Mesodermal cell (in vitro differentiated cells): ENCODE measurements around the gene CTIF.

ENCODE experiments used
- H3K27ac ChIP-seq: 2 replicates; pipeline ENCODE4 v1.7.0; 2013; ENCODE audit warnings: mild to moderate bottlenecking, low read depth, low read length, moderate library complexity; ENCODE audit not compliant: severe bottlenecking
- H3K36me3 ChIP-seq: 2 replicates; pipeline ENCODE4 v1.7.1; 2013; ENCODE audit warnings: mild to moderate bottlenecking, low read length, moderate library complexity; ENCODE audit not compliant: control insufficient read depth, insufficient read depth
- H3K4me1 ChIP-seq: one replicate; pipeline ENCODE4 v1.7.1; 2013; ENCODE audit warnings: mild to moderate bottlenecking, low read length; ENCODE audit not compliant: insufficient read depth, control insufficient read depth, poor library complexity, severe bottlenecking
- H3K4me3 ChIP-seq: 2 replicates; pipeline ENCODE4 v1.7.0; 2013; ENCODE audit warnings: low read length, control low read depth, mild to moderate bottlenecking; ENCODE audit not compliant: insufficient read depth, poor library complexity, severe bottlenecking; ENCODE audit errors: extremely low read depth
- H3K9me3 ChIP-seq: 2 replicates; pipeline ENCODE4 v1.7.1; 2013; ENCODE audit warnings: mild to moderate bottlenecking, low read length, moderate library complexity; ENCODE audit not compliant: control insufficient read depth
- WGBS, 2 experiments: methylation state at CpG; one replicate each; pipeline ENCODE4 v1.1.5; 2013; ENCODE audit warnings: missing lambda C conversion rate in 2 of 2; ENCODE audit not compliant: insufficient coverage in 2 of 2; 5-methylcytosine and 5-hydroxymethylcytosine counted together

The CTIF gene

DNA sequence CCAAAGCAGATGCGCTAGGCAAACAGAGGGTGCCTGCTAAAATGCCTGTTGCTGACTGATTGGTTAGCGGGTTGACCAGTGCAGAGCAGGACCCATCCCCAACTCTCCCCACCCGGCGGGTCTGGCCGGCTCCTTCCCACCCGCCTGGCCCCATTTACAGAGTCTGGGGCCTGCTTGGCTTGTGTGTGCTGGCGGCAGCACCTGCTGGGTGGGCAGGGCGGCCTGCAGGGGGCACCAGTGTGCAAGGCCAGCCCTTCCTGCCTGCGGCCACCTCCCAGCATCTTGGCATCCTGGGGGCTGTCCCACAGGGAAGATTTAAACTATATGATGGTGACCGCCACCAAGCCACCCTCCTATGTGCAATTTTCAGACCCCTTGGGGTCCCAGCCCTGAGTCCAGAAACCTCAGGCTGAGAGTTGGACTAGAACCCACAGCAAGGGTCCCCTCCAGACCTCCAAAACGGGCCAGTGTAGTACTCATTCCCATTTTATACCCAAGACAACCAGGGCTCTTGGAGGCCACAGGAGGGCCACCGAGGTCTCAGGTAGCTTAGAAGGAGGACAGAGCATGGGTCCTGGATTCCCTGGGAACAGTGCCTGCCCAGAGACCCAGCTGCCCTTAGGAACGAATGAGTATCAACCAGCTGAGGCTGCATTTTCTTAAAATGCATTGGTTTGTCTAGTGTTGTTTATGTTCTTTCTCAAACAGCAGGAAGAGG, 238.4 kb downstream of the CTIF start:
- Histone ChIP-seq H3K36me3 (peaks cover 10% of the 10 kb centered on the region), H3K4me1 (peaks cover 51% of the 10 kb centered on the region), H3K9me3 (peaks cover 5% of the 10 kb centered on the region), H3K4me3 (no peak overlapping the region), H3K27ac (peak overlapping the region; percentile 58)
- 39 to 44% methylated on average over 10 to 12 of the region's 13 CpGs for WGBS, 2 experiments

DNA sequence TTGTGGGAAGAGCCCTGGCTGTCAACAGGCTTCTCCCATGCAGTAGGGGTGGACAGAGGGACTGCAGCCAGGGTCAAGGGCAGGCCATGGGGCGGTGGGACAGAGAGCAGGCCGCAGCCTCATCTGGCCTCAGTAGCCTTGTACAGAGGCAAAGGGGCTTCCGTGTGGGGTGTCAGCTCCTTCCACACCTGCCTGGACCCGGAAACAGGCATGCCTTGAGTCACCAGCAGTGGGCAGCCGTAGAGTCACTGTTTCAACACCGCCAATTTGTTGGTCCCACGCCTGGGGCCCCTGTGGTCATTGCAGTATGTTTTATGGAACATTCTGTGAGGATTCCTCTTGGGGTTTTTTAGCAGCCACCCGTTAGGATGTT, 238.9 kb downstream of the CTIF start:
- Histone ChIP-seq H3K27ac (peak overlapping the region; percentile 30), H3K36me3 (peaks cover 6% of the 10 kb centered on the region), H3K4me1 (peaks cover 57% of the 10 kb centered on the region), H3K4me3 (no peak overlapping the region), H3K9me3 (peaks cover 2% of the 10 kb centered on the region)
- WGBS, 2 experiments = 91 to 93% methylated on average over 8 of the region's 8 CpGs

DNA sequence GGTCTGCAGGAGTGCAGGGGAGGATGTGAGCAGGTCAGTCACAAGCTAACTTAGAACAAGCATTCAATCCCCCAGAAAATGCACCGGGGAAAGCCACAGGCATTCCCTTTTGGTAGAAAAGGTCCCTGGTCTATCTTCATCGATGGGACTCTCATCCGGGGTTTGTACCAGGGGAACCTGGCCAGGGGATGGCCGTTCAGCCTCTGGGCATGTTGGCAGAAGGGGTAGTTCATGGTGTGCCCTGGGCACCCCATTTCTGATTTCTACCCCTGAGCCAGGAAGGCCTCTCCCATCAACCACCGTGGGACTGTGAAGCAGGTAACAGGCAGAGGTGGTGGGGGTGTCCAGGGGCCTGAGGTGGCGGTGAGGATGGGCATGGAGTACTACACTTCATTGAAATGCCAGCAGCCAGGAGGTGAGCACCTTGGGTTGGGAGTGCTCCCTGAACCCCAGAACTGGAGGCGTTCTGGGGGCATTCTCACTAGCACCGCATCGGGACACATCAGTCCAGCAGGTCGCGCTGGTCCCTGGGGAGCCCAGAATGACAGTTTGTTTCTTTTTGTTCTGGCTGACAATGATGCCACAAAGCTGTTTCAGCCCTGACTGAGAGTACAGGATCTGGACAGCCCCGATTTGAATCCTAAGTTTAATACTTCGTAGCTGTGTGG, 239.6 kb downstream of the CTIF start:
- H3K4me3 ChIP-seq = no peak overlapping the region
- WGBS, 2 experiments = 90 to 95% methylated on average over 8 to 12 of the region's 13 CpGs
- peaks cover 61% of the 10 kb centered on the region for H3K4me1 ChIP-seq
- no peaks in the 10 kb centered on the region for H3K9me3 ChIP-seq
- H3K36me3 ChIP-seq = peaks cover 5% of the 10 kb centered on the region
- H3K27ac ChIP-seq = no peak overlapping the region

DNA sequence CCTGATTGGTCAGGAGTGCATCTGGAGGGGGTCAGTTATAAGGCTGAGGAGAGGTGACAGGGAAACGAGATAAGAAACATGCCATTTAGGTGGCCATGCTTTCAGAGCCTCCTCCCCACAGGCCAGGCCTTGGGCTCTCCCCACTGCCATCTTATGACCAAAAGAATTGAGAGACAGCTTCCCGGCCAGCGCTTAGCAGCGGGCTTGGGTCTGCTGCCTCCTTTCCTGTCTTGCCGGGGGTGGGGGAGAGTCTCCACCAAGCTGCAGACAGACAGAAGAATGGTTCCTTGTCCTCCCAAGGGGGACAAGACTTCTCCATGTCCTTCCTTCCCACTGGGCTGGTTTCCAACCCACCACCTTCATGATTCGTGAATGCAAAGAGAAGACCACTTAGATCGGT, 240.6 kb downstream of the CTIF start:
- Histone ChIP-seq H3K9me3 (no peaks in the 10 kb centered on the region), H3K27ac (peak overlapping the region; percentile 88), H3K4me3 (no peak overlapping the region), H3K36me3 (peaks cover 8% of the 10 kb centered on the region), H3K4me1 (peaks cover 61% of the 10 kb centered on the region)
- WGBS, 2 experiments = 88 to 95% methylated on average over 4 to 6 of the region's 7 CpGs

DNA sequence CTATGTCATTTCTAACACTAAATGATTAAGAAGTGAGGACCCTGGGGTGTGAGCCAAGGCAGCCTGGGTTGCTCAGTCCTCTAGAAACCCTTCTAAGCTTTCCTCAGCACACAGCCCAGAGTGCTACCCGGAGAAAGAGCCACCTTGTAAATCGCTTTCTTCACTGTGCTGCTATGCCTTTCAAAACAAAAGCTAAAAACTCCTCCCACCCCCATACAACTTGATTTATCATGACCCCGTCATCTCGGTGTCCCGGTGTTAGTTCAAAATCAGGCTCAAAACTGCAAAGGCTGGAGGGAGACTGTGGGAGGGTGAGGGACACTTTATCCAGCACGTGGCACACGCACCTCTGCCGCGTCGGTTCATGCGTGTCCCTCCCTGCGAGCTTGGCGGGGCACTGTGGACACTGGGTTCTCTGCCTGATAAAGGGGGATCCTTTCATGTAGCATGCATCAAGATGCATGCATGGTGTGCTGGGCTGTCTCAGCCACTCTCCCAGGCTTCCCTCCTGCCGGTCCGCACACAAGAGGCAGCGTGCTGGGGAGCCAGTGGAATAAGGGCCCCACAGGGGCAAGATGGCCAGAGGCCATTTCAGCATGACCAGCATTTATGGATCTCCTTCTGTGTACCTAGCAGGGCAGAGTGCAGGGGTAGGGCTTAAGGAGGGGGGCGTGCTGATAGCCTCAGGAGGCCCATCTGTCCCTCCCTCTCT, 241.5 kb downstream of the CTIF start:
- peaks cover 57% of the 10 kb centered on the region for H3K4me1 ChIP-seq
- H3K9me3 ChIP-seq = no peaks in the 10 kb centered on the region
- peaks cover 13% of the 10 kb centered on the region for H3K36me3 ChIP-seq
- no peak overlapping the region for H3K4me3 ChIP-seq
- H3K27ac ChIP-seq = peak overlapping the region; percentile 88
- 82 to 84% methylated on average over 13 to 15 of the region's 17 CpGs for WGBS, 2 experiments

DNA sequence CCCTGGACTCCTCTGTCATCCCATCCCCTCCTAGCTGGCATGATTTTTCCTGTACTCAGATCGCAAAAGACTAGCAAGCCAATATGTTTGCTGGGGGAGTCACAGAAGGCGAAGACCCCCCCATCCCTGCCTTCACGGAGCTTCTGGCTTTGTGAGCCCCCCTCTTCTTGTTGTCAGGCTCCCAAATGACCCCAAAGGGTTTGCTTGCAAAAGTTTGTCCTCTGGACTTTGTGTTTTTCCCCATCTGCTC, 242.0 kb downstream of the CTIF start:
- H3K4me3 ChIP-seq = no peak overlapping the region
- 69 to 74% methylated on average over 3 of the region's 3 CpGs for WGBS, 2 experiments
- peak overlapping the region; percentile 88 for H3K27ac ChIP-seq
- no peaks in the 10 kb centered on the region for H3K9me3 ChIP-seq
- peaks cover 13% of the 10 kb centered on the region for H3K36me3 ChIP-seq
- H3K4me1 ChIP-seq = peaks cover 54% of the 10 kb centered on the region

DNA sequence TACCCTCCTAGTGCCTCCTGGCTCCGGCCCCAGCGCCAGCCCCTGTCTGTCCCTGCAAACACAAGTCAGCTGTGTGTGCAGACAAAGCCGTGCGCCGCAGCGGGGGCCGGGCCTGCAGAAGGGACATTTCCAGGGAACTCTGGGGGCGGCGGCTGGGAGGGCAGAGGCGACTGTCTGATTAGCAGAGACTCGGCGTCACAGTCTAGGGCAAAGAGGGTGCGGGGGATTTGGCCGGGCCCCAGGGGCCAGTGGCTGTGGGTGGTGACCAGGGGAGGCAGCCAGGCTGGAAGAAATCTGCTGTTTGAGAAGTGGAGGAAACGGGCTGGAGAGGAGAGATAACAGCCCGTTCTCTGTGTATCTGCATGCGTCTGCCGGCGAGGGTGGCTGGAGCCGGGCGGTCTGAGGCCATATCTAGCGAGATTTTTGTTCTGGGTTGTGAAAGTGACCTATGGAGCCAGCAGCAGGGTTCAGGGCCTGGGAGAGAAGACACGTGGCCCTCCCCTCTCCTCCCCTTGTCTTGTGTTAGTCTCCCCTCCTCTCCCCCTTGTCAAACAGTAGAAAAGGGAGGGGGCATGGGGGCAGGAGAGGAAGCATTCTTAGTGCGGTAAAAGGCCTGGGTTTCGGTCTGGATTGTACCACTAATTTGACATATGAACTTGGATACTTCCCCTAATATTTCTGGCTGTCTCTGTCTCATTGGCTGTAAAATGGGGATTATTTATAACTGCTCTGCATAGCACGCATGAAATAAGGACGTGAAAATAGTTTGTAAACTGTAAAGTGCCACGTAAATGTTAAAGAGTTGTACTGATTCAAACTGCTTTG, 242.5 kb downstream of the CTIF start:
- Histone ChIP-seq H3K9me3 (no peaks in the 10 kb centered on the region), H3K27ac (peak overlapping the region; percentile 88), H3K36me3 (peaks cover 18% of the 10 kb centered on the region), H3K4me1 (peaks cover 54% of the 10 kb centered on the region), H3K4me3 (no peak overlapping the region)
- 36 to 45% methylated on average over 16 to 24 of the region's 28 CpGs for WGBS, 2 experiments

DNA sequence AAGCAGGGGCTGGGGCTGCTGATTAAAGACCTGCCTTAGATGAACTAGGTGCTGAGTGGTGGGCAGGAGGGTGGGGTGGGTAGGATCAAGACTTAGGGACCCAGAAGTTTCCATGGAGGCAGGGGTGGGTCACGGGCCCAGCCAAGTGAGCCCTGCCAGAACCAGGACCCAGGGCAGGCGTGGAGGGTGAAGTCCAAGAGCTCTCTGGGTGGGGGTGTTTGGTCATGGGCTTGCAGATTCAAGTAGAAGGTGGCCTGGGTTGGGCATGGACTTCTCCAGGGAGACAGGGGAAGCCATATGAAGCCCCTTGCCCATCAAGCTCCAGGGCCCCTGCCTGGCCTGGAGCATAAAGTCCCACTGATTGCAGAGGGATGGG, 243.1 kb downstream of the CTIF start:
- H3K4me1 ChIP-seq = peaks cover 57% of the 10 kb centered on the region

DNA sequence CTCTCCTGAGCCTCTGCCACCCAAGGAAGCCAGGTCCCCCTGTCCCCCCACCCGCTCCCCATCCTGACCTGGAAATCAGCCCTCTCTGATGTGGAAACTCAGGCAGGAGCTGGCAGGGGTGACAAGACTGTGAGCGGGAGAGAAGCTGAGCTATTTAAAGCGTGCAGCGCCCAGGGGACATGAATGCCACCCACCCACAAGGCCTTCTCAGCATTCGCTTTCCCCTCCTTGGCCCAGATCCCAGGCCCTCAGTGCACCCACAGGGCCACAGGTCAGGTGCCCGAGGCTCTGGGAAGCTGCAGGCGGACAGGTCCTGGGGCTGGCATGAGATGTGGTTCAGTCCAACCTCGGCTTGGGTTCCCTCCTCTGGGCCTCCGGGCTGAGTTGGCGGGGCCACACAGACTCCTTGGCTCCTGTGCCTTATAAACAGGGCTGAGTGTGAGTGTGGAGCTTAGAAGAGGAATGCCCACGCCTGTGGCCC, 243.6 kb downstream of the CTIF start:
- WGBS, 2 experiments = 92 to 93% methylated on average over 8 of the region's 11 CpGs
- H3K27ac ChIP-seq = peak overlapping the region; percentile 88
- H3K36me3 ChIP-seq = peaks cover 19% of the 10 kb centered on the region
- peaks cover 59% of the 10 kb centered on the region for H3K4me1 ChIP-seq
- no peaks in the 10 kb centered on the region for H3K9me3 ChIP-seq
- no peak overlapping the region for H3K4me3 ChIP-seq

More for the DNA sequence above, 243.1 kb downstream of the CTIF start:
- H3K4me3 ChIP-seq = no peak overlapping the region
- H3K9me3 ChIP-seq = no peaks in the 10 kb centered on the region
- peak overlapping the region; percentile 88 for H3K27ac ChIP-seq
- 92 to 100% methylated on average over 2 of the region's 2 CpGs for WGBS, 2 experiments
- H3K36me3 ChIP-seq = peaks cover 19% of the 10 kb centered on the region
